Karpas-422 (cell line): ENCODE results near the gene DGKB. TPM values are rescaled to one million over a fixed set of nuclear protein-coding genes. Genes with fewer than 3 reads are reported as not detected.

Source experiments
- DNase-seq: peaks from one replicate; pipeline ENCODE4 v3.0.0-alpha.2; 2015
- H2AFZ ChIP-seq: fragments of 200-600 bp; sonication (generic); 2 replicates; pipeline ENCODE4 v1.6.1; 2014; ENCODE audit warnings: antibody characterized with exemption, low read length, mixed read lengths
- H3K27ac ChIP-seq: fragments of 200-600 bp; sonication (generic); 2 replicates; pipeline ENCODE4 v1.5.1; 2014; ENCODE audit warnings: mild to moderate bottlenecking, low read length, moderate library complexity
- H3K27me3 ChIP-seq: fragments of 200-600 bp; sonication (generic); 2 replicates; pipeline ENCODE4 v1.6.1; 2014; ENCODE audit warnings: low read length, mixed read lengths
- H3K36me3 ChIP-seq: fragments of 200-600 bp; sonication (generic); 2 replicates; pipeline ENCODE4 v1.6.1; 2014; ENCODE audit warnings: low read length, mixed read lengths; ENCODE audit not compliant: insufficient read depth
- H3K4me1 ChIP-seq: fragments of 200-600 bp; sonication (generic); 2 replicates; pipeline ENCODE4 v1.6.1; 2014; ENCODE audit warnings: mild to moderate bottlenecking, low read length, mixed read lengths
- H3K4me2 ChIP-seq: fragments of 200-600 bp; sonication (generic); 2 replicates; pipeline ENCODE4 v1.6.1; 2014; ENCODE audit warnings: low read length, low read depth, mild to moderate bottlenecking; ENCODE audit not compliant: poor library complexity, severe bottlenecking
- H3K4me3 ChIP-seq: fragments of 200-600 bp; sonication (generic); 2 replicates; pipeline ENCODE4 v1.5.1; 2014; ENCODE audit warnings: mild to moderate bottlenecking, antibody characterized with exemption, low read length, mixed read lengths
- H3K79me2 ChIP-seq: fragments of 200-600 bp; sonication (generic); 2 replicates; pipeline ENCODE4 v1.6.1; 2014; ENCODE audit warnings: mild to moderate bottlenecking, low read length, mixed read lengths
- H3K9ac ChIP-seq: fragments of 200-600 bp; sonication (generic); 2 replicates; pipeline ENCODE4 v1.6.0; 2014; ENCODE audit warnings: low read length
- H3K9me2 ChIP-seq: fragments of 200-600 bp; sonication (generic), shearing (Covaris generic); replicated peaks from 2 replicates; pipeline ENCODE4 v1.6.0; 2014; ENCODE audit warnings: mild to moderate bottlenecking, low read length, moderate library complexity; ENCODE audit not compliant: insufficient read depth
- H3K9me3 ChIP-seq: fragments of 300-700, 200-600 bp; sonication (generic); 2 replicates; pipeline ENCODE4 v1.6.1; 2014; ENCODE audit warnings: low read length, mixed read lengths
- H4K20me1 ChIP-seq: fragments of 200-600 bp; sonication (generic); 2 replicates; pipeline ENCODE4 v1.6.1; 2014; ENCODE audit warnings: mild to moderate bottlenecking, antibody characterized with exemption, low read length, low read depth; ENCODE audit not compliant: insufficient read depth
- total RNA-seq: library from RNA; depleted of rRNA; stranded (reverse); fragments of >200 nt; shearing (Covaris generic); gene quantifications from 2 replicates; pipeline ENCODE4 v1.2.3, GENCODE V29; 2014; ENCODE audit warnings: low replicate concordance

Gene DGKB
- total RNA-seq, 1 experiment from 2014 or later, result not detected

- H3K4me3 ChIP-seq, result no peak overlapping the region
- H3K4me2 ChIP-seq, result no peak overlapping the region
- no peak overlapping the region for H2AFZ ChIP-seq
- H3K27ac ChIP-seq, result no peak overlapping the region
- no peaks in the 10 kb centered on the region for H3K4me1 ChIP-seq
- H3K9ac ChIP-seq, result no peak overlapping the region
- no peaks in the 10 kb centered on the region for H3K79me2 ChIP-seq
- H3K9me3 ChIP-seq, result no peaks in the 10 kb centered on the region
- H3K9me2 ChIP-seq, result no peaks in the 10 kb centered on the region
- H3K36me3 ChIP-seq, result no peaks in the 10 kb centered on the region
- no peak for DNase-seq
- no peaks in the 10 kb centered on the region for H4K20me1 ChIP-seq
- H3K27me3 ChIP-seq, result peaks cover 3% of the 10 kb centered on the region; the same call in 1 of the 2 replicates
Observed at GRCh38 chr7:14147532-14147931, 755.0 kb downstream of the DGKB start.

- H3K4me1 ChIP-seq, result no peaks in the 10 kb centered on the region
- H3K9me2 ChIP-seq, result no peaks in the 10 kb centered on the region
- H2AFZ ChIP-seq, result no peak overlapping the region
- no peaks in the 10 kb centered on the region for H3K9me3 ChIP-seq
- DNase-seq, result no peak
- H3K36me3 ChIP-seq, result no peaks in the 10 kb centered on the region
- no peak overlapping the region for H3K27ac ChIP-seq
- H3K27me3 ChIP-seq, result peaks cover 3% of the 10 kb centered on the region; the same call in 1 of the 2 replicates
- no peaks in the 10 kb centered on the region for H3K79me2 ChIP-seq
- no peak overlapping the region for H3K9ac ChIP-seq
- no peaks in the 10 kb centered on the region for H4K20me1 ChIP-seq
- no peak overlapping the region for H3K4me2 ChIP-seq
- H3K4me3 ChIP-seq, result no peak overlapping the region
Observed at GRCh38 chr7:14144538-14144937, 758.0 kb downstream of the DGKB start.

- Histone ChIP-seq H3K9ac (no peak overlapping the region), H3K9me3 (no peaks in the 10 kb centered on the region), H3K79me2 (no peaks in the 10 kb centered on the region), H3K36me3 (no peaks in the 10 kb centered on the region), H3K27ac (no peak overlapping the region), H3K4me3 (no peak overlapping the region), H3K4me2 (no peak overlapping the region), H4K20me1 (no peaks in the 10 kb centered on the region), H2AFZ (no peak overlapping the region), H3K9me2 (no peaks in the 10 kb centered on the region), H3K4me1 (no peaks in the 10 kb centered on the region), H3K27me3 (peaks cover 3% of the 10 kb centered on the region; the same call in 1 of the 2 replicates)
- no peak for DNase-seq
Observed at GRCh38 chr7:14144109-14144508, 758.4 kb downstream of the DGKB start.

- H3K9me3 ChIP-seq, result no peaks in the 10 kb centered on the region
- no peak for DNase-seq
- no peaks in the 10 kb centered on the region for H3K36me3 ChIP-seq
- H3K79me2 ChIP-seq, result no peaks in the 10 kb centered on the region
- H3K27ac ChIP-seq, result no peak overlapping the region
- no peaks in the 10 kb centered on the region for H3K4me1 ChIP-seq
- no peak overlapping the region for H3K4me2 ChIP-seq
- no peak overlapping the region for H2AFZ ChIP-seq
- no peak overlapping the region for H3K9ac ChIP-seq
- no peaks in the 10 kb centered on the region for H4K20me1 ChIP-seq
- H3K4me3 ChIP-seq, result no peak overlapping the region
- no peaks in the 10 kb centered on the region for H3K9me2 ChIP-seq
- no peaks in the 10 kb centered on the region for H3K27me3 ChIP-seq
Observed at GRCh38 chr7:14137676-14138075, 764.9 kb downstream of the DGKB start.

- Histone ChIP-seq H3K79me2 (no peaks in the 10 kb centered on the region), H3K27me3 (no peaks in the 10 kb centered on the region), H3K9ac (no peak overlapping the region), H3K4me3 (no peak overlapping the region), H3K4me1 (no peaks in the 10 kb centered on the region), H4K20me1 (no peaks in the 10 kb centered on the region), H3K4me2 (no peak overlapping the region), H3K36me3 (no peaks in the 10 kb centered on the region), H2AFZ (no peak overlapping the region), H3K9me3 (no peaks in the 10 kb centered on the region), H3K9me2 (no peaks in the 10 kb centered on the region), H3K27ac (no peak overlapping the region)
- no peak for DNase-seq
Observed at GRCh38 chr7:14133752-14134151, 768.8 kb downstream of the DGKB start.

GRCh38 chr7:14125998-14126397 lies 776.6 kb downstream of the DGKB start:
- Histone ChIP-seq H2AFZ (no peak overlapping the region), H4K20me1 (no peaks in the 10 kb centered on the region), H3K27ac (no peak overlapping the region), H3K9me3 (no peaks in the 10 kb centered on the region), H3K9me2 (no peaks in the 10 kb centered on the region), H3K4me1 (no peaks in the 10 kb centered on the region), H3K4me2 (no peak overlapping the region), H3K9ac (no peak overlapping the region), H3K27me3 (no peaks in the 10 kb centered on the region), H3K36me3 (no peaks in the 10 kb centered on the region), H3K79me2 (no peaks in the 10 kb centered on the region), H3K4me3 (no peak overlapping the region)
- DNase-seq, result no peak

- Histone ChIP-seq H3K9me2 (no peaks in the 10 kb centered on the region), H3K9ac (no peak overlapping the region), H3K27ac (no peak overlapping the region), H2AFZ (no peak overlapping the region), H3K9me3 (no peaks in the 10 kb centered on the region), H3K36me3 (no peaks in the 10 kb centered on the region), H3K27me3 (no peaks in the 10 kb centered on the region), H3K4me1 (no peaks in the 10 kb centered on the region), H4K20me1 (no peaks in the 10 kb centered on the region), H3K4me3 (no peak overlapping the region), H3K79me2 (no peaks in the 10 kb centered on the region), H3K4me2 (no peak overlapping the region)
- no peak for DNase-seq
Observed at GRCh38 chr7:14124716-14125115, 777.8 kb downstream of the DGKB start.

- DNase-seq, result no peak
- Histone ChIP-seq H3K27me3 (no peaks in the 10 kb centered on the region), H3K79me2 (no peaks in the 10 kb centered on the region), H3K9me3 (no peaks in the 10 kb centered on the region), H4K20me1 (no peaks in the 10 kb centered on the region), H3K9me2 (no peaks in the 10 kb centered on the region), H3K36me3 (no peaks in the 10 kb centered on the region), H3K27ac (no peak overlapping the region), H3K4me2 (no peak overlapping the region), H3K9ac (no peak overlapping the region), H3K4me3 (no peak overlapping the region), H2AFZ (no peak overlapping the region), H3K4me1 (no peaks in the 10 kb centered on the region)
Observed at GRCh38 chr7:14123923-14124322, 778.6 kb downstream of the DGKB start.

- Histone ChIP-seq H3K4me3 (no peak overlapping the region), H3K9me2 (no peaks in the 10 kb centered on the region), H3K36me3 (no peaks in the 10 kb centered on the region), H3K79me2 (no peaks in the 10 kb centered on the region), H3K27me3 (no peaks in the 10 kb centered on the region), H4K20me1 (no peaks in the 10 kb centered on the region), H2AFZ (no peak overlapping the region), H3K4me1 (no peaks in the 10 kb centered on the region), H3K9me3 (no peaks in the 10 kb centered on the region), H3K27ac (no peak overlapping the region), H3K4me2 (no peak overlapping the region), H3K9ac (no peak overlapping the region)
- no peak for DNase-seq
Observed at GRCh38 chr7:14115701-14116100, 786.9 kb downstream of the DGKB start.
